GM19452 (cell line): ENCODE measurements around the gene DUOX2.
"Not testable (repeated sequence)": the region's sequence is repeated elsewhere in the genome, so short reads cannot be mapped to it uniquely, and the experiment has no call there.

Experiments used
- ATAC-seq: cut with Tn5 transposase; IDR thresholded peaks from one replicate; pipeline ENCODE4 v1.9.1; 2021; ENCODE audit not compliant: unreplicated experiment

Gene DUOX2

DNA sequence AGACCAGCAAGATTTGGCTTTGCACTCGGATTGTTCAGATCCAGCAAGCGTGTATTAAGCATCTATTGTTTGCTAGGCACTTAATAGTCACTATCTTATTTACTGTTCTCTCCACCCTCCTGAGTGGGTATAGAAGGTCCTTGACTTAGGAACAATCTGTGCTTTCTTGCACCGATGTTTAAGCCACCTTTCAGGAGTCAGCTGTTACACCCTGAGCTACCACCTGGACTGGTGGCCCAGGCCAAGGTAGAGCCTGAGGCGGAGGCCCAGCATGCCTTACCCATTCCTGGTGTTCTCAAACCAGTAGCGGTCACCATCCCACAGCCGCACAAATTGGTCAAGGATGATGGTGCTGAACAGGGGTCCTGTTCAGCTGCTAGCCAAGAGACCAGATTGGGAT, 25.8 kb upstream of the DUOX2 start:
- ATAC-seq, result no peak

DNA sequence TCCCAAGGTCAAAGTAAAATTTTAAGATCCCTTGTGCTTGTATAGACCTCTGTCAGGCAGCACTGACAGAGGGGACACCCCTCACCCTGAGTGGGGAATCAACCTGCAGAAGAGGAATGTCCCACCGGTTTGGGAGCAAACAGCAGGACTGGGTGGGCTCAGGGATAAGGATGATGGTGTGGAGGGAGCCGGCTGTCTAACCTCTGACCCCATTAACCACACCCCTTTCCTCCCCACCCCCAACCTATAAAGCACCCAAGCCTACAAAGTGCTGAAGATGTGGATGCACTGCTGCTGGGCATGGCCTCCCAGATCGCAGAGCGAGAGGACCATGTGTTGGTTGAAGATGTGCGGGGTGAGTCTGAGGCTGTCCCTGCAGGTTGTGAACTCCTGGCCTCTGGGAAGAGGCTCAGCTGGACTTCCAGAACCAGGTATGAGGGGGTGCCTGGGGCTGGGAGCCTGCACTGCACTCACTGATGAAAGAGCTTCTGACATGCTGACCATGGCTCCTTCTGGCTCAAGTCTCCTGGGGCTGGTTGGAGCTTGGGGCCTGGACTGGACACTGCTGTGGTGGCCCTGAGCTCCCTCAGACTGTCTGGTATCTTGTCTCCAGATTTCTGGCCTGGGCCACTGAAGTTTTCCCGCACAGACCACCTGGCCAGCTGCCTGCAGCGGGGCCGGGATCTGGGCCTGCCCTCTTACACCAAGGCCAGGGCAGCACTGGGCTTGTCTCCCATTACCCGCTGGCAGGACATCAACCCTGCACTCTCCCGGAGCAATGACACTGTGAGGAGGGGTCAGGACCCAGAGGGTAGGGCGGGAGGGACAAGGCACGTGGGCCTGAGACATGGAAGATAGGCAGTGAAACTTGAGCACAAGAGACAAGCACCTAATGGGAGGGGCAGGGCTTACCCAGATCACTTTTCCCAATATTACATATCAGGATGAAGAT, 25.1 kb upstream of the DUOX2 start:
- ATAC-seq, result no peak

DNA sequence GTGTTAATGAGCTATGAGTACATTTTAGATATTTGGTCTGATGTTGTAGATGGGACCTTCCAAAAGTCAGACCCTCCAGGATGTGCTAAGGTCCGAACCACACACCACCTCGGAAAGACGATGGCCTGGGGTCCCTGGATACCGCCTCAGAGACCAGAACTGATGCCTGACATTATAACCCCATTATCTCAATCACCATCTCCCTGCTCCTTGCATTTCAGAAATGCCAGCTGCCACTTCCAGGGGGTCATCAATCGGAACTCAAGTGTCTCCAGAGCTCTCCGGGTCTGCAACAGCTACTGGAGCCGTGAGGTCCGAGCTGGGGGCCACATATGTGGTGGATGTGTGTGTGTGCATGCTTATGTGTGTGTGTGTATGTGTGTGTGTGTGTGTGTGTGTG, 23.7 kb upstream of the DUOX2 start:
- no peak for ATAC-seq

DNA sequence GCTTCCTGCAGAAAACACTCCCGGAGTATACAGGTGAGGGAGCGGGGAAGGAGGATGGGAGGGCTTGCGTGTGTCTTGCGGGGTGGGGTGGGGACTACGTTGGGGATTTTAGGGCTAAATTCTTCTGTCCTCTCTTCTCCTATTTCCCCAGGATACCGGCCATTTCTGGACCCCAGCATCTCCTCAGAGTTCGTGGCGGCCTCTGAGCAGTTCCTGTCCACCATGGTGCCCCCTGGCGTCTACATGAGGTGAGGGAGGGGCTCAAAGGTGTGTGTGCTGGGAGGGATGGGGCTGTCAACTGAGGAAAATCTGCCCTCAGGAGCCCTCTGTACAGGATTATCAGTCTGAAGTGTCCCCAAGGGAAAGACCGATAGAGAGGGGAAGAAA, 22.4 kb upstream of the DUOX2 start:
- ATAC-seq, result no peak

DNA sequence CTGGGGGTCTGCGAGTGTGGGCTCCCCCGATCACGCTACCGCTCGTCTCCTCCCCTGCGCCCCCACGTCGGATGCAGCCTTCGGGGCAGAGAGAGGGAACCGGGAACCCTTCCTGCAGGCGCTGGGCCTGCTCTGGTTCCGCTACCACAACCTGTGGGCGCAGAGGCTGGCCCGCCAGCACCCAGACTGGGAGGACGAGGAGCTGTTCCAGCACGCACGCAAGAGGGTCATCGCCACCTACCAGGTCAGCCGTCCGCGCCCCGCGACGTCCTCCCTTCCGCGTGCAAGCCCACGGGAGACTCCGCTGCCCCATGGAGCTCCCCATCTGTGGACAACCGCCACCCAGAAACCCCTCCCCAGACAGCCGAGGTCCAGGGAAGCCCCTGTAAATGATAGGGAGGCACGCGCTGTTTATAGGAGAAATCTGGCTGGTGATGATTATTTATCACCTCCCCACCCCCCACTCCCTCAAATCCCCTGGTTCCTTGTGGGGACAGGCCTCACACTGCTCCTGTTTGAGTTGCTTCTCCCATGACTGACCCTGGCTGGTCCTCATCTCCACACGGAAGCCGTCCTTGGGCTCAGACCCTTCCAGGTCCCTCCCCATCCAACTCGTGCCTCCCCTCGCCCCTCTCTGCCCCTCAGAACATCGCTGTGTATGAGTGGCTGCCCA, 21.9 kb upstream of the DUOX2 start:
- ATAC-seq, result not testable (repeated sequence)

DNA sequence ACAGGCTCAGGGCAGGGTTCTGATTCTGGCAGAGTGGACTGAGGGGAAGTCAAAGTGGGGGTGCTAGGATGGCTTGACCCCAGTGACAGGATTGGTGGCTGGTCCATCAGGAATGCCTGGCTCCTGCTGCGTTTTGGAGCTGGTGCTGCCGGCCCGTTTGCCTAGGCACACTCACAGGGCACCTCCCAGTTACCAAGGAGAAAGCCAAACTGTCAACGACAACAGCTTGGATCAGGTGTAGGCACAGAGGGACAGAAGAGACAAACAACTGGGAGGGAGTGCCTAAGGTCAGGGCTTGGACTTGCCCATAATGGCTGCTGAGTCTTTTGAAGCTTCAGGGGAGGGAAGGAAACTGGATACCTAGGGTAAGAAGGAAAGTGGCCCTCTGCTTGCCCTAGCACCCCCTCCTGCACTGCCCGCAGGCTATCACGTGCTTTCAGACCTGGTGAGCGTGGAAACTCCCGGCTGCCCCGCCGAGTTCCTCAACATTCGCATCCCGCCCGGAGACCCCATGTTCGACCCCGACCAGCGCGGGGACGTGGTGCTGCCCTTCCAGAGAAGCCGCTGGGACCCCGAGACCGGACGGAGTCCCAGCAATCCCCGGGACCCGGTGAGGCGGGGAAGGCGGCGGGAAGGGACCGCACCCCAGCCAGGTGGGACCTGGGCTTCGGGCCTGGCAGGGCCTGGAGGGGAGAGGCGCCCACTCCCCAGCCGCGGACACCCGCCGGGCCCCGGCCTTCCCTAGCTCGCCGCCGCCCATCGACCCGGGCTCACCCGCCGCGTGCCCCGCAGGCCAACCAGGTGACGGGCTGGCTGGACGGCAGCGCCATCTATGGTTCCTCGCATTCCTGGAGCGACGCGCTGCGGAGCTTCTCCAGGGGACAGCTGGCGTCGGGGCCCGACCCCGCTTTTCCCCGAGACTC, 21.0 kb upstream of the DUOX2 start:
- ATAC-seq, result no peak

DNA sequence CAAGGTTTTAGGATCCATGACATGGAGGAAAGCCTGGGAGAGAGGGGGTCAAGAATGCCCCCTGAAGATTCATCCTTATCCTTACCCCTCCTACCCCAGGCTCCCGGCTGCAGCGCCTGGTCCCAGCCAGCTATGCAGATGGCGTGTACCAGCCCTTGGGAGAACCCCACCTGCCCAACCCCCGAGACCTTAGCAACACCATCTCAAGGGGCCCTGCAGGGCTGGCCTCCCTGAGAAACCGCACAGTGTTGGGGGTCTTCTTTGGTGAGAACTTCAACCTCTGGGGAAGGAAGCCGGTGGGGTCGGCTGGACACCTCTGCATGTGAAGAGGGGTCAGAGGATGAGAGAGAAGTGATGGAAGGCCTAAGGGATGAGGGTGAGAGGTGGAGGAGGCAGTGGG, 20.1 kb upstream of the DUOX2 start:
- ATAC-seq, result no peak

DNA sequence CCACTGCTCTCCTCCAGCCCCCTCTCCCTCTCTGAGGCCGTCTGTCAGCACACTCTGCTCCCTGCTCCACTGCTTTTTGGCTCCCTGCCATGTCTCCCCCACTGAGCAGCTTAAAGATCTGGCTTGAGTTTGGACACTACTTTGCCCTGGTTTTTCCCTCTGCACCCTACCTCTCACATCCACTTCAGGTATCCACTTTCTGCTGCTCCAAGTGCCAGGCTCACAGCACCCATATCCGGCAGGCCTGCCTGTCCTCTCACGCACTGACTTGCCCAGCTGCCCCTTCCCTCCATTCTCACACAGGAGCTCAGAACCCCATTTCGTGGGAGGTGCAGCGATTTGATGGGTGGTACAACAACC, 19.6 kb upstream of the DUOX2 start:
- no peak for ATAC-seq

DNA sequence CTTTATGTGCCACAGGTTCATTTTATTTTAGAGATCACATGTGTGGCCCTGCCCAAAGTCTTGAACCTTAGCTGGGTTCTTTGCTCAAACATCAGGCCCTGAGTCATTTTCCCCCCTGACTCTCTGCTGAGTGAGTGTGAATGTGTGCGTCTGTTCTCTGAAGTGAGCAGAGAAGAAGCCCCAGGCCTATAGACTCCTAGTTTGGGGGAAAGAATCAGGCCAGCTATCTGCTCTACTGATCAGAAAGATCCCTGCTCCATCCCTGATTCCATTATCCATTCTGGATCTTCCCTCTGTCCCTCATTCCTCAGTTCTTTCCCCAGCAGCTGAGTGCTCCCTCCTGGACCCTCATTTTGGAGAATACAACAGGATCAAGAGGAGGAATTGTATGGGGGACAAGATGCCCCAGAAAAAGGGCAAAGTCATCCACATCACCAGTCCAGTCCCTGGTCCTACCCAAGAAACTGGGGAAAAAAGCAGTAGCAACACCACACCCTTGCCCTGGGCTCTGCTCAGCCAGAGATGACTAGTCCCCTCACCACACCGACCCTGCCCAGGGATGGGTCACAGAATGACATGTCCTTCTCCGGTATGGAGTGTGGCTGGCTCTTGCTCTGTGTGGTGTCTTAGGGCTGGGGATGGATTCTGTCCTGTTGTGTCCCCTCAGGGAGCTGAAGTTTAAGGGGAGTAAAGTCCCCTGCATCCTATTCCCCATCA, 19.0 kb upstream of the DUOX2 start:
- ATAC-seq, result no peak

DNA sequence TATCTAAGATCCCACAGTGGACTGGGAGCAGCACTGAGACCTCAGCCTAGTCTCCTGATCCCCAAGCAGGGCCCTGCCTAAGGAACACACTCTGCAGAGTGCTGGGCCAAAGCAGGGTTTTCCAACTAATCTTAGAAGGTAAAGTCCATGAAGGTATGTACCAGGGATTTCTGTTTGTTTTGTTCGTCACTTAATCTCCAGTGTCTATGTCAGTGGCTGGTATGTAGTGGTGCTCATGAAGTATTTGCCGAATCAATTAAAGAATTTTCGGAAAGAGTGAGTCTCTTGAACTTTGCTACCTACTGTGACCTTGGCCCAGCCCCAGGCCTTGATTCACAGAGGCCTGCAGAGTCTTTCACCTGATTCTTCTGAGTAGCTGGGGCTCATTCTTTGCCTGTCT, 17.5 kb upstream of the DUOX2 start:
- no peak for ATAC-seq

DNA sequence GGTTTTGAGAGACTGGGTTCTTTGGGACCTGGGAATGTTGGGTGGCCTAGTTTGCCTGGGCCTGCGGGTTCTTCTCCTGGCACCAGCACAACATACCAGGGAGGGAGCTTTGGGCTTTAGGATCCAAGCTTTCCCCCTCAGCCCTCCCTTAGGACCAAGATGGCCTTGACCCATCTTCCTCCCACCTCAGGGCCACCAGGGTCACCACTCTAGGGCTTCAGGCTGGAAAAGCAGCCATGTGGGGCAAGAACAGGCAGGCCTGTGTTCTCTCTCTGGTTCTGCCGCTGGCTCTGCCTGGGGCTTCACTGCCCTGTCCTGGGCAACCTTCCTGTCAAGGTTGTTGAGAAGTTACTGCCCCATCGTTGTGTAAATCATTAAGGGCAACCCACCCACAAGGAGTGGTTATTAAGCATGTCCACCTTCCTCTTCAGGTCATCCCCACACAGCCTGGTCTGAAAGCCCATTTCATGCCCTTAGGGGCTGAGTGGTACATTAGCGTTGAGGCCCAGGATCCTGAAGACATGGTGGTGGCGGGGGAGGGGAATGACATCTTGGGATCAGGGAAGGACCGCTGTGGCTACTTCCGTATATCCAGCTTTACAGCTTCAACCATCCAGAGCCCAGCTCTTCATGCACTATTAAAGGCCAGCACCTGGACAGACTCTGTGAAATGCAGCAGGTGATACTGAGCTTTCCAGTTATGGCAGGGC, 16.5 kb upstream of the DUOX2 start:
- no peak for ATAC-seq

DNA sequence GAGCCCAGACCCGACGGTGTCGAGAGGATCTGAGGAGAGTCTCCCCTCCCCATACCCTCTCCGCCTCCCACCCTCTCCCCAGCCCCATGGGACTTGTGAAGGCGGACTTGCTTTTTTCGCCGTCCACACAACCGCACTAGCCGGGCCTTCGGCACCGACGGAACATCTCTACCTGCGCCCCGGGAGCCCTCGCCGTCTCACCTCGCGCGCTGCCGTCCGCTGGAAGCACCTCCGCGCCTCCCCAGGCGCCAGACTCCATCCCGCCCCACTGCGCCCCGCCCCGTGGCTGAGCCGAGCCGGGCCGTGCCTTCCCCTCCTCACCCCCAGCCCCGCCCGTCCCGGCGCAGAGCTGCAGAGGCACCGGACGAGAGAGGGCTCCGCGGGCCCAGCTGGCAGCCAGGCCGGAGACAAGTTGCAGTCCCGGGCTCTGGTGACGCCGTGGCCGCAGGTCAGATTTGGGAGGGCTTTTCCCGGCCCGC, 15.7 kb upstream of the DUOX2 start, which contains the start of the genes DUOX1 and DUOXA1:
Gene DUOX1 (plus strand): TSS at position 344 of the 479 bp plus-strand sequence. CDS start 1,973 bp downstream, outside the sequence.
Gene DUOXA1 (minus strand): TSS at position 229 of the 479 bp plus-strand sequence. CDS start 6,865 bp downstream, outside the sequence.
- ATAC-seq, result no peak

DNA sequence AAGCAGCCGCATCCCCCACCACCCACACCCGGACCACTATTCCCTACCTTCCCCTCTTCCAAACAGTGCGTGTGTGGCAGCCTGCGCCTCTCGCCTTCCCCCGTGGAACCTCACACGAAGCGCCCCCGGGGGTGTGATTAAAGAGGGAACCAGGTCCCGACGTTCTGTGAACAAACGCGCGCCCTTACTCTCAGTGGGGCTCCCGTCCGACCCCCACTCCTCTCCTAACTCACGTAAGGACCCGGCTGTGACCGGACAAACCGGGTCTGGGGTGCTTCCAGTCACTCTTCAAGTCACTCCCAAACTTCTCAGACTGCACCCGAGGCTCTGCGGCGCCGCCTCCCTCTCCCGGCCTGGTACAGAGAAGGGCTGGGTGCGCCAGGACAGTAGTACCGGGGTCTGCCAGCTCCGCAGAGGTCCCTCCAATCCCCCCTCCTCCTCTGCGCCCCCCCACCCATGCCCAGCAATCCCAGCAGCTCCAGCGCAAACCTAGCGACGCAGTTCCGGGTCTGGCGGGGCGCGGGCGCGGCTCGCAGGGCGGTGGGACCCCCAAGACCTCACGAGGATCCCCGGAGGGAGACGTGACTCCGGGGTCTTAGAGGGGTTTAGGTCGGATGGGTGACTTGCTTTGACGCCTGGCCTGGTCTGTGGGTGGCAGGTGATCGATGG, 15.1 kb upstream of the DUOX2 start:
- no peak for ATAC-seq

DNA sequence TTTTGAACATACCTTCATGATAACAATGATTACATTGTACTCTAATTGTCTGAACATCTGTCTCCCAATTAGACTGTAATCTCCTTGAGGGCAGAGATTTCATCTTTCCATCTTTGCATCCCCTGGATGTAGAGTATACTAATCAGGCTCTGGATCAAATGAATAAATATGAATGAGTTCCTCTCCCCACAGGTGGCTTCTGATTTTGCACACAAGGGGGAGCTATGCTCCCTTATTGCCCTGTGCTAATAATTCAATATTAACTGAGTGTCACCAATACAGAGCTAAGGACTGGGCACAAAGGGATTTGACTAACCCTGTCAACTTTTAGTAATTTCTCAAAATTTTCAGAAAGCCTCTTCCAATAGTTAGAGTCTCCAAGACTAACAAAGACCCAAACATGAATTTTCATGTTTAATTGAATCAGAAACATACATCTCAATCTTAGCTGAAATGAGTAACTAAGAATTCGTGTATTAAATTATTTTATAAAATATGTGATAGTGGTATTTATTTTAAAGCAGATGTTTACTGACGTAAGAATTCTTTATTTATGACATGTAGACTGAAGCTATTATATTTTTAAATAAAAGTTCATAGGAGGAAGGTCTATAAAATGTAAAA, 12.7 kb upstream of the DUOX2 start:
- no peak for ATAC-seq

DNA sequence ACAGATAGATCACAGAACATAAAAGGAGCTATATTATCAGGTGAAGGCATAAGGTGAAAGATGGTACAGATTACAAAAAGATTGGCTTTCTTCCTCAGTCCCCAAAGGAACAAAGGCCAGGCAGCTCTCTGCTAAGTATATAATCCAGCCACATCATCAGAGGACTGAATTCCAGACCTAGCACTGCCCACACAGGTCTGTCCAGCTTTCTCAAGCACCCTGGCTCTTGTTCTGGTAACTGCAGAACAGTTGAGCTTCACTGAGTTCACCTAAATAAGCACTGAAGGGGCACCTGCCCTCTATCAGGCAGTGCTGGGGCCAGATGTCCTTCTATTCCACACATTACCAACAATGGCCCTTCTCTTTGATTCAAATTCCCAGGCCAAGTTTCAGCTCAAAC, 9.4 kb upstream of the DUOX2 start:
- ATAC-seq, result no peak

DNA sequence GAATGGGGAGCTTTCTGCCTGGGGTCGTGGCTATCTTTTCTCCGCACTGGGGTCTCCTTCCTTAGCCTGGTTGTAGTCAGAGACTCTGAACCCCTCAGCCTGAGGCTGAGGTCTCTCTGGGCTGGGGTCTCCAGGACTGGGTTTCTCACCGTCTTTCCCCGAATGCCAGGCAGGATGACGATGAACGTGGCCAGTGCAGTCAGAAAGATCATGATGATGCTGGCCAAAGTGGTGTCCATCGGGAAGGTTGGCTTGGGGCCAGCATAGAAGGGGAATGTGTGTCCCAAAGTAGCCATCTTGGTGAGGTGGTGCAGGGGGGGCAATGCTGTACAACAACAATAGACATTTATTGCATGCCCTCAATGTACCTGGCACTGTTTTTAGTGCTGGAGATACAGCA, 8.7 kb upstream of the DUOX2 start:
- no peak for ATAC-seq

DNA sequence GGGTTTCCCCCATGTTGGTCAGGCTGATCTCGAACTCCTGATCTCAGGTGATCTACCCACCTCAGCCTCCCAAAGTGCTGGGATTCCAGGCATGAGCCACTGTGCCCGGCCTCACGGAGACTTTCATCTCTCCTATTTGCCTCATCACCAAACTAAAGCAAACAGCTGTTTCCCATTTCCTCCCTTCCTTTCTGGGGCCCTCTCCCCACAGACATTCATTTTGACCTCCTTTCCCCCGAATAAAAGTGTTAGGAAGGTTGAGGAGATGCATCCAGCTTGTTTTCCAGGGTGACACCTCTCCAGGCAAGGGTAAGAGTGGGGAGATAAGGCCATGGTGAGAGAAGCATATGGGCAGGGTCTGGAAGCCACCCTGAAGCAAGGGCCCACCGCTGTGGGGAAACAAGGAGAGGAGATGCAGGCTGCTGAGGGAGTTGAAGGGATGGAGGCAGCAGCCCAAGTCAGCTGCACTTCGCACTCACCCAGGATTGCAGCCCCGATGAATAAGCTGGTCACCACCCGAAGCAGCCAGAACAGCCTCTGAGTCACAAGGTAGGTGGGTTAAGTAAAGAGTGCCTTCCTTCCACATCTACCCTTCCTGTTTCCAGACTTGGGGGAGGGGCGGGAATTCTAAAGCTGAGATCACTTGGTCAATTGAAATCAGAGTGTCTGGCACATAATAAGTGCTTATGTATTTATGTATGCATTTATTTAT, 7.9 kb upstream of the DUOX2 start:
- ATAC-seq, result no peak

DNA sequence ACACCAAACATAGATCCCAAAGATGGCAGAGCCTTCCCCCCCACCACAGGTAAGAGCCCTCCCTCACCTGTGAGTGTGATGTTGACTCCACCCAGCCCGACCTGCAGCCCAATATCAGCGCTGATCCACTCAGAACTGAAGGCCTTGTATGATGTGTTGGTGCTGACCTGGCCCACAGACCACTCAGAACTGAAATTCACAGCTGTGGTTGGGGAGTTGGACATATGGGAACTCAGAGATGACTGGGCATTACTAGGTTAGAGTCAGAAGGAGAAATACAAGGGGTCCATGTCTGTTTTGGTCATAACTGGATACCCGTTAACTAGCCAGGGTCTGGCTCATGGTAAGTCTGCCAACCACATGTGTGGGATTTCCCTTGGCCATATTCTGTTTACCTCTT, 7.0 kb upstream of the DUOX2 start:
- no peak for ATAC-seq
